HL-60/S4 treated with phorbol 12-myristate 13-acetate at 8.2 ng/mL for 4 days and 3 days (cell line): ENCODE results near the gene ONECUT3.
"Not testable (repeated sequence)": the region's sequence is repeated elsewhere in the genome, so short reads cannot be mapped to it uniquely, and the experiment has no call there.

Source experiments
- in situ Hi-C: fragments of 300-500 bp; cut with MboI; formaldehyde crosslinking; loops from 2 replicates; pipeline ENCODE4 v1.15.0; 2022; ENCODE audit warnings: low sequenced_read_pairs

The ONECUT3 gene

GRCh38 chr19:1790054-1790792 is 36.9 kb downstream of the ONECUT3 start:
- in situ Hi-C loops = no loop called here

DNA sequence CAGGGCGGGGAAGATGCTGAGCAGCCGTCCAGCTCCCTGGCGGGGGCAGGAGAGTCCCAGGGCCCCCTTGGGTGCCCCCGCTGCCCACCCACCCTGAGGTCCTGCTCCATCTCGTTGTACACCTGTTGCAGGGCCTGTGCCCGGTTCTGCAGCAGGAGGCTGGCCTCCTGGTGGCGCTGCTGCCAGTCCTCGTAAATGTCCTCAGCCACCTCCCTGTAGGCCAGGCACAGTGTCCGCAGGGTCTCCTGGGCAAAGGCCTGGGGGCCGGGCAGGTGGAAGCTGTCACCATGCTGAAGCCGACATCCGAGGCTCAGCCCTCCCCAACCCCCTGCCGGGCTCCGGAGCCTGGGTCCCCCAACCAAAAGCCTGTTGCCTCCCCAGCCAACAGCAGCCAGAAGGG is 38.6 kb downstream of the ONECUT3 start:
- in situ Hi-C loops = no loop called here

DNA sequence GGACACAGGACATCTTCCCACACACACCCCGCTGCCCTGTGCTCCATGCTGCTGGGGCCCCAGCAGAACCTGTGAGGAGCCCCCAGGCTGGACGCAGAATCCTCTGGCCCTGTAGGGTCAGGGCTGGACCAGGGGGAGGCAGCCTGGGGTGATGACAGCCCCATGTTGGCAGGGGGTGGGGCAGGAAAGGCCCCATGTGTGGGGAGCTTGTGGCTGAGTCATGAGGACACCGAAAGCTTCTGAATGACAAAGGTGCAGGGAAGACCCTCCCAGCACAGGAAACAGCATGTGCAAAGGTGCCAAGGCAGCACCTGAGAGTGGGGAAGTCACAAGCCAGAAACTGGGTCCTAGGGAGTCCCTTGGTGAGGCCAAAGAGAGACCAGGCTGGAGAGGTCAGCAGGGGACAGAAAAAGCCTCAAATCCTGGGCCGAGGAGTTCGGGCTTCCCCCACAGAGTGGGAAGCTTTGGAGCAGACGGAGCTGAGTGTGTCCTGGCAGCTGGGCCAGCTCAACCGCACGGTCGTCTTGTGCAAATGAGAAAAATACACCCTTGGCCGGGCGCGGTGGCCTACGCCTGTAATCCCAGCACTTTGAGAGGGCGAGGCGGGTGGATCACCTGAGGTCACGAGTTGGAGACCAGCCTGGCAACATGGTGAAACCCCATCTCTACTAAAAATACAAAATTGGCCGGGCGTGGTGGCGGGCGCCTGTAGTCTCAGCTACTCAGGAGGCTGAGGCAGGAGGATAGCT is 41.3 kb downstream of the ONECUT3 start:
- in situ Hi-C loops = no loop called here

DNA sequence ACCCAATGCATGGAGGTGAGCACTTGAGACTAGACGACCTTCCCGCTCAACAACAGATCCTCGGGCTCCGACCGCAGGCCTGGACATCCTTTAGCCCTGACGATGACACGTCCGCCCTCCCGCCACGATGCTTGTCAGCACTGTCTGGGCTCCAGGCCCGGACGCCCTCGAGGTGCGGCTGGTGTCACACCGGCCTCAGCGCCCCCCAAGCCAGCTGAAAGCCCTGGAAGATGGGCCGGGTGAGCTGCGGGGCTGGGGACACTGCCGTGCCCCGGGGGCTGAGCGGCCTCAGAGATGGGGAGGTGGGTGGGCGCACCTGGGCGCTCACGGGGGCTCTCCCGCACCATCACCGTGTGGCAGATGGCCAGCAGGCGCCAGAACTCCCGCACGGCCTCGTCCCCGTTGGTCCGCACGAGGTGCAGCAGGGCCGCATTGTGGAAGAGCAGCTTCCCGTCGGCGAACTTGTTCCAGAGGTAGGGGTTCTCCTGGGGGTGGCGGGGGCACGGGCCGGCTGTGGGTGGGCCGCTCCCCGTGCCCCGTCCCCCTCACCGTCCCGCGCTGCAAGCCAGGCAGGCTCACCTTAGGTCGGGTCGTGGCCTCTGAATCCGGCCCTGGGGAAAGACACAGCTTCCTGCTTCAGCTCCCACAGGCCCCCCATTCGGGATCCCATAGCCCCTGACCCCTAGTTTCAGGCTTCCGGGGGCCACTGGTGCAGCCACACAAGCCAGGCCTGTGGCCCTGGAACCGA is 43.3 kb downstream of the ONECUT3 start:
- in situ Hi-C loops = no loop called here

DNA sequence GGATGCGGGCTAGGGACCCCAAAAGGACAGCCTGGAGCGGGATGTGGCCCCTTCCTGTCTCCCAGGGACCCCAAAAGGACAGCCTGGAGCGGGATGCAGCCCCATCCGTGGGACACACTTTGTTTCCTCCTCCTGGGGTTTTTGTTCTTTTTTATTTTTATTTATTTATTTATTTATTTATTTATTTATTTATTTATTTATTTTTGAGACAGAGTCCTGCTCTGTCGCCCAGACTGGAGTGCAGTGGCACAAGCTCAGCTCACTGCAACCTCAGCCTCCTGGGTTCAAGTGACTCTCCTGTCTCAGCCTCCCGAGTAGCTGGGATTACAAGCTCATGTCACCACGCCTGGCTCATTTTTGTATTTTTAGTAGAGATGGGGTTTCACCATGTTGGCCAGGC is 44.0 kb downstream of the ONECUT3 start:
- in situ Hi-C loops = not testable (repeated sequence)

DNA sequence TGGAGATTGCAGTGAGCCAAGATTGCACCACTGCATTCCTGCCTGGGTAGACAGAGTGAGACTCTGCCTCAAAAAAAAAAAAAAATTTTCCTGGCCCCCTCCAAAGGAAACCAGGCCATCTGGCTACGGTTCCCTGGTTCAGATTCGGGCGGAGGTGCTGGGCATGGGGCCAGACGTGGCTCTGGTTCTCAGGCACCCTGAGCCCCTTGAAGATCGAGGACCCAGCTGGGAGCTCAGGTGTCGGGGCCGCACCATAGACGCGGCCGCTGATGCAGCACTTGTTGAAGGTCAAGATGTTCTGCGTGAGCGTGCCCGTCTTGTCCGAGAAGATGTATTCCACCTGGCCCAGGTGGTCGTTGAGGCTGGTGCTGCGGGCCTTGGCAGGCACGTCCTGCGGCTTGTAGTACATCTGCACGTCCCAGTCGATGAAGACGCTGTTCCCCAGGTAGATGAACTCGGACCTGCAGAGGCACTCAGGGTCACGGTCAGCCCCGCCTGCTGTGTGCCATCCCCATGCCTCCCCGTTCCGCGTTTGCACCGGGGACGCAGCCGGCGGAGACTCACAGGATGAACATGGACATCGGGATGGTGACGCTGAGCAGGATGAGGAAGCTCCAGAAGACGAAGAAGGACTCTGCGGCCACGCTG is 46.5 kb downstream of the ONECUT3 start:
- in situ Hi-C loops = loop anchor here (10.0 to 25.0 kb wide), 2 partner anchors 125 to 263 kb away; no protein-coding TSS in a partner anchor

GRCh38 chr19:1804858-1805257 is 51.6 kb downstream of the ONECUT3 start:
- in situ Hi-C loops = loop anchor here (10.0 to 25.0 kb wide), 2 partner anchors 130 to 268 kb away; no protein-coding TSS in a partner anchor

- in situ Hi-C loops = loop anchor here (10.0 to 25.0 kb wide), 2 partner anchors 131 to 268 kb away; no protein-coding TSS in a partner anchor
Observed at GRCh38 chr19:1805401-1806183, 52.3 kb downstream of the ONECUT3 start.

DNA sequence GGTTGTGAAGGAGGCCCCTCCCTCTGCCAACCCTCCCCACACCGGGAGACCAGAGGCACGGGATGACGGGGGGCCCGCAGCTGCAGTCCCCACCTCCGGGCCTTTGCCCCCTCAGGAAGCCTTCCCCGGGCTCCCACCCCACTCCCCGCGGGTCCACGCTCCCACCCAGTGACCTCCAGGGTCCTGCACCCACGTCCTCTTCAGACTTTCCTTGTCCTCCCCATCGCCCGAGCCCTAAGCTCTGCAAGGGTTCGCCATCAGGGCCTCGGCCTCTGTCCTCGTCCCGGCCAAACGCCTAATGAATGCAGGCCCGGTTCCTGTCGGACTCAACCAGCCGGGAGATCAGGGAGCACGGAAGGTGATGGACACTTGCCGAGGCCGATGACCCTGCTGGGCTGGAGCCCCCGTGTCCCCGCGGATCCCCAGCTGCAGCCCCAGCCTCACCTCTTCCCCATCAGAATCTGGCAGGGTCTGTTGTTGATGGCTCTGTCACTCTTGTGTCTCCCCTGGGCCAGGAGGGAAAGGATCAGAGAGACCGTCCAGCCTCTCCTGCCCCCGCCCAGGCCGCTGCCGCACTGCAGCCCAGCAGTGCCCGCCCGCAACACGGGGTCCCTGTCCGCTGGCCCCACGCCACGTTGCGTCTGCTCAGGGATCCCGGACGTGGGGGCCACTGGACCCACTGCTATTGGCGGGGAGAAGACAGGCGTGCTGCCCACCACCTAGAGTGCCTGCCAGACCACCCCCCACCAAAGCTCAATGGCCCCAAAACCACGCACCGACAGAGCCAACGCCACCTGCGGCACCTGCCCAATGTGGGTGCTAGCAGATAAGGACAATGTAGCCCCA is 53.1 kb downstream of the ONECUT3 start:
- in situ Hi-C loops = loop anchor here (10.0 to 25.0 kb wide), 2 partner anchors 132 to 269 kb away; no protein-coding TSS in a partner anchor

DNA sequence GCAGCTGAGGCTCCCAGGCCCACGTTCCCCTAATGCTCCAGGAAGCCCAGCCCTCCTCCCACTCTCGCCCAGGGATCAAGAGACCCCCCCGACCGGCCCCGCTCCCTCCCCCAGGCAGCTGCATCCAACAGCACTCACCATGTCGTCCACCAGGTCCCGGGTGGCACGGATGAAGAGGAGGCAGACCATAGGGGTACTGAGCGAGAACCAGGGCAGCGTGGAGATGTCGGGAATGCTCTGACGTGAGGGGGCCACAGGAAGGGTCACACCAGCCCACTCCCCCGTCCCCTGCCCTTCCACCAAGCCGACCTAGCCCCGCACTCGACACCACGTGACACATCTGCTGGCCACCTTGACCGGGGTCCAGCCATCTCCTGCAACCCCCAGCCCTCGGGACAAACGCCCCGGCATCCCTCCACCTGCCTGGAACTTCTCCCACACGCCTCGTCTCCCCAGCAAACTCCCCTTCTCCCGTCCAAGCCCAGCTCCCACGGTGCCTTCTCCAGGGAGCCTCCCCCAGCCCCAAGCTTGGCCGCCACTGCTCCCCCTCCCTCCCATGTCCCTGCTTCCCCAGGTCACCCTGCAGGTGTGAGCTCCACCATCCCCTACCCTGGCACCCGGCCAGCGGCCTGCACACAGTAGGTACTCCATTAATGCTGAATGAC is 53.9 kb downstream of the ONECUT3 start:
- in situ Hi-C loops = loop anchor here (10.0 to 25.0 kb wide), 2 partner anchors 132 to 270 kb away; no protein-coding TSS in a partner anchor

GRCh38 chr19:1807695-1808394 is 54.5 kb downstream of the ONECUT3 start:
- in situ Hi-C loops = loop anchor here (10.0 to 25.0 kb wide), 2 partner anchors 133 to 271 kb away; no protein-coding TSS in a partner anchor

- in situ Hi-C loops = loop anchor here (10.0 to 25.0 kb wide), 2 partner anchors 134 to 271 kb away; no protein-coding TSS in a partner anchor
Observed at GRCh38 chr19:1808395-1808731, 55.1 kb downstream of the ONECUT3 start.

DNA sequence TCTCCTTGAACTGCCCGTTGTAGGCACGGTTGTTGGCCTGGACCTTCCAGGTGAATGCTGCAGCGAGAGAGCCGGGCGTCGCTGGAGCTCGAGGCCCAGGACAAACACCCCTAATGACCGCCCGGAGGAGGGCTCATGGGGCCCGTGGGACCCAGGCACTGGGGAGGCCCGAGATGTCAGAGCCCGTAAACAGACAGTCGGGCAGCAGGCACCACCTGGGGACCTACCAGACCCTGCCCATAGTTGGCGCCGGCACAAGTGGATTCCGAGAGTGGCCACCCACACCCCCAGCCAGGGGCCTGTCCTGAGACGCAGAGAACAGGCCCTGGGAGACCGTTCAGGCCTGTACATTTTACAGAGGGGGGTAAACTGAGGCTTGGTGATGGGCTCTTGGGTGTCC is 56.4 kb downstream of the ONECUT3 start:
- in situ Hi-C loops = loop anchor here (10.0 to 25.0 kb wide), 2 partner anchors 135 to 272 kb away; no protein-coding TSS in a partner anchor

DNA sequence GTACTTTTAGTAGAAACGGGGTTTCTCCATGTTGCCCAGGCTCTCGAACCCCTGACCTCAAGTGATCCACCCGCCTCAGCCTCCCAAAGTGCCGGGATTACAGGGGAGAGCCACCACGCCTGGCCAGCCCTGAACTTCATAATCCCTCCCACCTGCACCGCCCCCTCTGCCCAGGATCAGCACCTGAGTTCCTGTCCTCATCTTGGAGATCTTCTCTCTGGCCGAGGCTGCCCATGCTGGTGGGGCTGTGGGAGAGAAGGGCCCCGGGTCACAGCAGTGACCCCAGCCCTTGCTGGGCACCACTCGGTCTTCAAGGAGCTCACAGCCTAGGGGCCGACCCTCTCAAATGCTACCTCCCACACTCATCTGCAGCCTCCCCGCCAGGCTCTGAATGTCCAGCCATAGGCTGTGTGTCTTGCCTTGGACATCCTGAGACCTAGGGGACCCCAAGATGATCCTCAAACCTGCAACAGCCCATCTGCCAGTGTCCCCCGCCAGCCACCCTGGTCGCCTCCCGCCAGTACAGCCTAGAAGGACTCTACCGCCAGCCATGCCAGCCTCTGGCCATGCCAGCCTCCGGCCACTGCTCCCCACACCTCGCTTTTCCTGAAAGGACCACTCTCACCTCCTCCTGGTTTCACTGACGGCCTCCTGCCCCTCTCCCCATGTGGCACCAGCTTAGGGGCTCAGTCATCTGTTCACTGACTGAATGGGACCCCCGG is 57.3 kb downstream of the ONECUT3 start:
- in situ Hi-C loops = loop anchor here (25.0 kb wide), 1 partner anchor 273 kb away; no protein-coding TSS in a partner anchor

DNA sequence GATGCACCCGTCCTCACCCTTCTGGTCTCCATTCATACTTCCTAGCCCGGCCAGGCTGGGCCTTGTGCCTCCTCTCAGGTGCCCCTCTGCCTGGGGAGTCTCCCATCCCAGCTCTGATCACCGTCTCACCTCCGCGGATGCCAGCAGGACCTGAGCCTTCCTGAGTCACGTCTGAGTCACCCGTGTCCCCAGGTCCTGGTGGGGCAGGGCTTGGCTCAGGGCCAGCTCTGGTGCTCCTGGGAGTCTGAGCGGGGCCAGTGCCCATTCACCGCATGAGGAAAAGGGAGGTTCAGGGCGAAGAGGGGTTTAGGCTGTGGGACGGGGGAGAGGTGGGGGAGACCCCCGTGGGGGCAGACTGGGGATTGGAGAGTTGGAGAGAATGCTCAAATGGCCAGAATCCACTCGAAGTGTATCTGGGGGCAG is 58.2 kb downstream of the ONECUT3 start:
- in situ Hi-C loops = loop anchor here (25.0 kb wide), 1 partner anchor 274 kb away; no protein-coding TSS in a partner anchor

GRCh38 chr19:1811942-1812425 is 58.7 kb downstream of the ONECUT3 start, which contains the start of gene ATP8B3:
TSS of gene ATP8B3 (minus strand) at chr19:1812276. CDS start at chr19:1811736, 540 bp downstream.
- in situ Hi-C loops = loop anchor here (25.0 kb wide), 1 partner anchor 275 kb away; no protein-coding TSS in a partner anchor
